GM12801 (cell line): ENCODE data around the gene ALPI.

Source experiments
- TF ChIP-seq, protein P1 (sequence below): IDR thresholded peaks from one replicate; pipeline ENCODE4 v1.5.1; 2011; ENCODE audit warnings: control low read depth; ENCODE audit not compliant: insufficient read length; ENCODE audit errors: extremely low read depth

The ALPI gene

GRCh38 chr2:232492236-232492848, 36.4 kb downstream of the ALPI start:
- TF ChIP-seq, protein P1, sequence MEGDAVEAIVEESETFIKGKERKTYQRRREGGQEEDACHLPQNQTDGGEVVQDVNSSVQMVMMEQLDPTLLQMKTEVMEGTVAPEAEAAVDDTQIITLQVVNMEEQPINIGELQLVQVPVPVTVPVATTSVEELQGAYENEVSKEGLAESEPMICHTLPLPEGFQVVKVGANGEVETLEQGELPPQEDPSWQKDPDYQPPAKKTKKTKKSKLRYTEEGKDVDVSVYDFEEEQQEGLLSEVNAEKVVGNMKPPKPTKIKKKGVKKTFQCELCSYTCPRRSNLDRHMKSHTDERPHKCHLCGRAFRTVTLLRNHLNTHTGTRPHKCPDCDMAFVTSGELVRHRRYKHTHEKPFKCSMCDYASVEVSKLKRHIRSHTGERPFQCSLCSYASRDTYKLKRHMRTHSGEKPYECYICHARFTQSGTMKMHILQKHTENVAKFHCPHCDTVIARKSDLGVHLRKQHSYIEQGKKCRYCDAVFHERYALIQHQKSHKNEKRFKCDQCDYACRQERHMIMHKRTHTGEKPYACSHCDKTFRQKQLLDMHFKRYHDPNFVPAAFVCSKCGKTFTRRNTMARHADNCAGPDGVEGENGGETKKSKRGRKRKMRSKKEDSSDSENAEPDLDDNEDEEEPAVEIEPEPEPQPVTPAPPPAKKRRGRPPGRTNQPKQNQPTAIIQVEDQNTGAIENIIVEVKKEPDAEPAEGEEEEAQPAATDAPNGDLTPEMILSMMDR: no peak

- TF ChIP-seq, protein P1: no peak
Observed at GRCh38 chr2:232492963-232493700, 37.2 kb downstream of the ALPI start.

DNA sequence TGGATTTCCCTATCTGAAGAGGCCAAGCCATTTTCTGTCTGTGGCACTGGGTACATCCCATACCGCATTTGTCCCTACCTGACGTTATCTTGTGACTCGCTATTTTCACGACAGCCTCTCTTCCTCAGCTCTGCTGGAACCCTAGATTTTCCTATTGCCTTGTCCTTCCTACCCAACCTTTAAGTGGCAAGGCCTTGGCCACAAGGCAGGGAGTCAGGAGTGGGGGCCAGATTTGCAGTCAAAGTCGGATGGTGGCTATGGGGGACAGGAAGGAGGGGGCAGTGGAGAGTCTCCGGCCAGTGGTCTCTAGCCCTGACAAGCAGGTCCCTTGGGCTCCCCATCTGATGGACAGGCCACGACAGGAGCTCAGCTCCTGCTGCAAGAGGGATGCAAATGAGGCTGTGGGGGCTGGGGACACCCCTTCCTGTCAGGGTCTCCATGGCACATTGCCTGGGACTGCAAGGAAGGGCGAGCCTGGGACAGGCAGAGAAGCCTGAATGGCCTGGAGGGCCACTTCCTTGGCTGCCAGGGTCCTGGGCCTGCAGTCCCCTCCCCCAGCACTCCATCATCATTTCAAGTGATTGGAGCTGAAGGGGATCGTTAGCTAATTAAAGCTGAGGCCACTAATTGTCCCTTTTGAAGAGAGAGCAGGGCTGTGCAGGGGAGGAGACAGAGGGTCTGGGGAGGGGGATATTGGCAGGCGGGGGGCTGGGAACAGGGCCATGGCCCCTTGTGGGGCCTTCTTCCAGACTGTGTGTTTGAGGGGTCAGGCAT, 37.9 kb downstream of the ALPI start:
- TF ChIP-seq, protein P1: no peak

DNA sequence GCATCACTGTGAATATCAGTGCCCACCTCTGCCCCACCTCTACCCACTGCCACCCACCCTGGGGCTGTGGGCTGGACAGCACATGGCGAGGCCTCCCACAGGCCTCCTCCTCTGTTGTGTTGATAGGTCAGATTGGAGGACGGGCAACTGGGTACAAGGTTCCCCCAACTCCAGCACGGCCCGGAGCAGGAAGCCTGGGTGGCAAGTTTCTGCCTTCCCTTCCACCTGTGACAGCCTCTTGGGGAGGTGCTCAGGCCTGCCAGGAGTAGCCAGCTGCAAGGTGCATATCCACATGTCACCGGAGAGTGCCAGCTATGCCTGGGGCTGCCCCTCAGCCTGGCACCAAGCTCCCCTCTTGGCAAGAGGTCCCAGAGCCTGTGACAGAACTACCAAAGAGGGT, 38.6 kb downstream of the ALPI start:
- TF ChIP-seq, protein P1: no peak

- TF ChIP-seq, protein P1: no peak
Observed at GRCh38 chr2:232495292-232495691, 39.3 kb downstream of the ALPI start.

DNA sequence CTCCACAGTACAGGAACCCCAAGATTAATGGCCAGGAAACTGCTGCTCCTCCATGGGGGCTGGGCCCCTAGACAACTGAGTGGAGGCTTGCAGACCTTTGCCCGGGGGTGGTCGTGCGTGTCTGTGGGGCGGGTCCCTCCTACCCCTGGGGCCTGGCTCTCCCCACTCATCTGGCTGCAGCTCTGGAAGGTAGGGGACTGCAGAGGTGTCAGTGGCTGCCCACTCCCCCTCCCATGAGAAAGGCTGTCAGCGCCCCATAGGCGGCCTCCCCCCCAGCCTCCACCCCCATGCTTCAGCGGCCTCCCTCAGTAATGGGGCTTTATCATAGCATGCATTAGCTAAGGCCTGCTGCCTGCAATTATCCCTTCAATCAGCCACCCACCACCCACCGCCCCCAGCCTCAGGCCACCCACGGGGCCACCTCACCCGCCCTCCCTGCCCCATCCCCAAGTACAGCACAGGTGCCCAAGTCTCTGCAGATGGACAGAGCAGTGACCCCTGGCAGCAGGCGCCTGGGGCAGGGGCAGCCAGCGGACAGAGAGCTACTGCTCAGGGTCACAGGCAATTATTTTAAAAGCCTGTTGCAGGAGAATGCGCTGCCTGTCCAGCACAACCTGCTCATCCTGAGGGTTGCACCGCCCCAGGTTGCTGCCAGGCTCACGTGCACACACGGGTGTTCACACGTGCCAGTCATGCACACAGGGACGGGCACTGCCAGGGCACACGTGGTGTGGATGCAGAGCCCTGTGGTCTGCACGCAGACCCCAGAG, 40.7 kb downstream of the ALPI start:
- TF ChIP-seq, protein P1: no peak

DNA sequence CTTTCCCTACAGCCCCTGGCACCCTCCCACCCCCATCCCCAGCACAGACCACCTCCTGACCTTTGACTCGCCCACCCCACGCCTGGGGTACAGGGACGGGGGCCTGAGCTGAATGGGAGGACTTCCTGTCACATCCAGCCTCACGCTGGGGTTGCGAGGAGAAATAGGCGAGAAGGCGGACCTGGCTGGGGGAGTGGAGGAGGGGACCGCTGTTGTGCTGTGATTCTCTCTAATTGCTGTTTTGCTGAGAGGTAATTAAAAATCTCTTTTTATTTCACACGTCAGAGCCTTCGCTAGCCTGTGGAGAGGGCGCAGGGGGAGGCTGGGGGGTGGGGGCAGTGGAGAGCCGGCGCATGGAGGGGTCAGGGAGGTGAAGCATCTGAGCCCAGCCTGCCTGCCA, 41.4 kb downstream of the ALPI start:
- TF ChIP-seq, protein P1: no peak
